SK-N-MC (cell line): ENCODE data around the gene TRIM42.

Experiments
- EZH2 ChIP-seq: fragments of 200-600 bp; sonication (generic); IDR thresholded peaks from one replicate; pipeline ENCODE4 v1.6.1; 2017; ENCODE audit warnings: antibody characterized with exemption
- FOXP2 ChIP-seq: optimal IDR thresholded peaks from 2 replicates; pipeline ENCODE3; 2011; ENCODE audit warnings: mild to moderate bottlenecking, moderate library complexity; ENCODE audit not compliant: insufficient read depth; ENCODE audit errors: extremely low read length, control extremely low read depth

- TF ChIP-seq FOXP2 = no peak
- no peak for TF ChIP-seq EZH2
Observed at GRCh38 chr3:140655678-140656077, 22.2 kb upstream of the TRIM42 start.
